ENCODE results near the gene FAM107B.

Gene FAM107B

GRCh38 chr10:14527134-14527844 lies 247.4 kb downstream of the FAM107B start:
- no peak for DNase-seq

GRCh38 chr10:14526326-14526725 lies 248.4 kb downstream of the FAM107B start:
- no peak for DNase-seq

- DNase-seq, result no peak
Observed at GRCh38 chr10:14524691-14525324, 249.9 kb downstream of the FAM107B start.

GRCh38 chr10:14523286-14523685 lies 251.4 kb downstream of the FAM107B start:
- DNase-seq, result no peak

- DNase-seq, result no peak
Observed at GRCh38 chr10:14519785-14520184, 254.9 kb downstream of the FAM107B start.

GRCh38 chr10:14518149-14518548 lies 256.5 kb downstream of the FAM107B start:
- no peak for DNase-seq

GRCh38 chr10:14513123-14513522 lies 261.6 kb downstream of the FAM107B start:
- no peak for DNase-seq

GRCh38 chr10:14510346-14510745 lies 264.4 kb downstream of the FAM107B start:
- DNase-seq, result no peak

GRCh38 chr10:14508725-14509124 lies 266.0 kb downstream of the FAM107B start:
- peak; percentile 24 for DNase-seq

GRCh38 chr10:14507781-14508180 lies 266.9 kb downstream of the FAM107B start:
- DNase-seq, result no peak

- DNase-seq, result no peak
Observed at GRCh38 chr10:14507176-14507575, 267.5 kb downstream of the FAM107B start.

- DNase-seq, result no peak
Observed at GRCh38 chr10:14502431-14502830, 272.3 kb downstream of the FAM107B start.

GRCh38 chr10:14500172-14500765 lies 274.4 kb downstream of the FAM107B start:
- DNase-seq, result no peak

- DNase-seq, result no peak
Observed at GRCh38 chr10:14499601-14499904, 275.1 kb downstream of the FAM107B start.

GRCh38 chr10:14498326-14498725 lies 276.4 kb downstream of the FAM107B start:
- DNase-seq, result no peak

- no peak for DNase-seq
Observed at GRCh38 chr10:14491811-14492210, 282.9 kb downstream of the FAM107B start.

- no peak for DNase-seq
Observed at GRCh38 chr10:14489522-14490177, 285.0 kb downstream of the FAM107B start.

GRCh38 chr10:14487488-14487883 lies 287.2 kb downstream of the FAM107B start:
- peak; percentile 50 for DNase-seq

GRCh38 chr10:14486777-14487487 lies 287.8 kb downstream of the FAM107B start:
- DNase-seq, result no peak

GRCh38 chr10:14485986-14486385 lies 288.7 kb downstream of the FAM107B start:
- DNase-seq, result no peak

- DNase-seq, result no peak
Observed at GRCh38 chr10:14483417-14483816, 291.3 kb downstream of the FAM107B start.

GRCh38 chr10:14481752-14482151 lies 292.9 kb downstream of the FAM107B start:
- peak; percentile 43 for DNase-seq

GRCh38 chr10:14481014-14481413 lies 293.7 kb downstream of the FAM107B start:
- no peak for DNase-seq

Measured in eye (tissue), 1 donor.